Breast epithelium (tissue), 4 donors: ENCODE data around the gene KIAA0753. TPM values are rescaled to one million over a fixed set of nuclear protein-coding genes. Genes with fewer than 3 reads are reported as not detected.

Experiments
- DNase-seq, 2 donors: peaks; one replicate each; pipeline ENCODE4 v3.0.0-alpha.2; 2019; ENCODE audit warnings: low spot score in 2 of 2
- H3K27ac ChIP-seq, 2 donors: fragments of 200-600 bp; sonication (generic) in 1 of 2; one replicate each; pipeline ENCODE4 v1.5.1; 2016 to 2019; ENCODE audit warnings: mild to moderate bottlenecking in 1 of 2
- H3K27me3 ChIP-seq, 2 donors: fragments of 200-600 bp; sonication (generic) in 1 of 2; one replicate each; pipeline versions ENCODE4 v1.5.1 to v1.6.0; 2017 to 2019; ENCODE audit warnings: control low read depth in 1 of 2, mild to moderate bottlenecking in 1 of 2
- H3K36me3 ChIP-seq: fragments of 200-600 bp; one replicate; pipeline ENCODE4 v1.5.1; 2019
- H3K4me1 ChIP-seq, 2 donors: fragments of 200-600 bp; sonication (generic); one replicate each; pipeline ENCODE4 v1.5.1; 2016 to 2019; ENCODE audit warnings: control low read depth in 1 of 2
- H3K4me3 ChIP-seq, 3 donors: fragments of 200-600 bp; sonication (generic); 1 replicate in 2 of 3; 2 replicates in 1 of 3; pipeline ENCODE4 v1.5.1; 2016 to 2019; ENCODE audit warnings: mild to moderate bottlenecking in 3 of 3, moderate library complexity in 2 of 3
- H3K9me3 ChIP-seq, 2 donors: fragments of 200-600 bp; sonication (generic) in 1 of 2; one replicate each; pipeline ENCODE4 v1.5.1; 2016 to 2019; ENCODE audit warnings: control low read depth in 1 of 2
- CTCF ChIP-seq, 3 donors: fragments of 450-650 bp; IDR thresholded peaks; one replicate each; pipeline ENCODE4 v1.5.1; 2016 to 2017; ENCODE audit warnings: antibody characterized with exemption in 3 of 3, mild to moderate bottlenecking in 3 of 3, moderate library complexity in 3 of 3
- POLR2A ChIP-seq: fragments of 450-650 bp; IDR thresholded peaks from one replicate; pipeline ENCODE4 v1.6.1; 2016; ENCODE audit warnings: antibody characterized with exemption, mild to moderate bottlenecking, moderate library complexity
- POLR2AphosphoS5 ChIP-seq, 3 donors: sonication (generic); formaldehyde crosslinking; IDR thresholded peaks; one replicate each; pipeline ENCODE4 v1.6.1; 2017; ENCODE audit warnings: antibody characterized with exemption in 3 of 3
- intact Hi-C: fragments of 100-400 bp; cut with DNase I; formaldehyde crosslinking; loops from one replicate; pipeline ENCODE4 v1.15.1; 2023; ENCODE audit warnings: low total_unique reads
- total RNA-seq, 3 donors: library from RNA; depleted of rRNA; stranded (reverse); fragments of >200 nt; gene quantifications; one replicate each; pipeline ENCODE4 v1.1.0, GENCODE V29; 2016

The KIAA0753 gene
- total RNA-seq, 3 donors from 2014 or later, result 10.1 to 26.5 (median 25.6) TPM

GRCh38 chr17:6588165-6588564, 52.3 kb downstream of the KIAA0753 start:
- intact Hi-C loops, result loop anchor here (2.0 kb wide), 1 partner anchor 55 kb away; no protein-coding TSS in a partner anchor
- TF ChIP-seq POLR2A (no peak), CTCF (IDR thresholded peaks at IDR 0.05) (no peak), POLR2AphosphoS5 (IDR thresholded peaks at IDR 0.05) (no peak)
- H3K4me3 ChIP-seq, result no peak overlapping the region
- no peaks in the 10 kb centered on the region for H3K4me1 ChIP-seq
- peaks cover 10% of the 10 kb centered on the region for H3K36me3 ChIP-seq
- no peak overlapping the region for H3K27ac ChIP-seq
- DNase-seq, result no peak
- H3K27me3 ChIP-seq, result no peaks in the 10 kb centered on the region
- no peaks in the 10 kb centered on the region for H3K9me3 ChIP-seq

GRCh38 chr17:6587310-6587709, 53.2 kb downstream of the KIAA0753 start:
- no peak for DNase-seq
- H3K4me3 ChIP-seq, result no peak overlapping the region
- no peaks in the 10 kb centered on the region for H3K27me3 ChIP-seq
- TF ChIP-seq POLR2A (no peak), POLR2AphosphoS5 (IDR thresholded peaks at IDR 0.05) (no peak), CTCF (IDR thresholded peaks at IDR 0.05) (no peak)
- H3K4me1 ChIP-seq, result no peaks in the 10 kb centered on the region
- intact Hi-C loops, result no loop called here
- H3K36me3 ChIP-seq, result peaks cover 10% of the 10 kb centered on the region
- H3K9me3 ChIP-seq, result no peaks in the 10 kb centered on the region
- H3K27ac ChIP-seq, result no peak overlapping the region

GRCh38 chr17:6583411-6583810, 57.1 kb downstream of the KIAA0753 start:
- Histone ChIP-seq H3K4me3 (no peak overlapping the region), H3K4me1 (no peaks in the 10 kb centered on the region), H3K36me3 (no peaks in the 10 kb centered on the region), H3K27me3 (no peaks in the 10 kb centered on the region), H3K9me3 (no peaks in the 10 kb centered on the region), H3K27ac (no peak overlapping the region)
- TF ChIP-seq POLR2A (no peak), CTCF (IDR thresholded peaks at IDR 0.05) (no peak), POLR2AphosphoS5 (IDR thresholded peaks at IDR 0.05) (no peak)
- DNase-seq, result no peak
- intact Hi-C loops, result no loop called here

- Histone ChIP-seq H3K27me3 (no peaks in the 10 kb centered on the region), H3K4me1 (no peaks in the 10 kb centered on the region), H3K9me3 (no peaks in the 10 kb centered on the region), H3K4me3 (no peak overlapping the region), H3K27ac (no peak overlapping the region), H3K36me3 (no peaks in the 10 kb centered on the region)
- intact Hi-C loops, result no loop called here
- no peak for DNase-seq
- TF ChIP-seq POLR2A (no peak), POLR2AphosphoS5 (IDR thresholded peaks at IDR 0.05) (no peak), CTCF (IDR thresholded peaks at IDR 0.05) (no peak)
Measured at GRCh38 chr17:6580625-6581024, 59.9 kb downstream of the KIAA0753 start.

GRCh38 chr17:6578491-6578890, 62.0 kb downstream of the KIAA0753 start:
- H3K36me3 ChIP-seq, result no peaks in the 10 kb centered on the region
- intact Hi-C loops, result no loop called here

More at GRCh38 chr17:6578491-6578890, 62.0 kb downstream of the KIAA0753 start:
- Histone ChIP-seq H3K27me3 (no peaks in the 10 kb centered on the region), H3K27ac (no peak overlapping the region), H3K4me3 (no peak overlapping the region), H3K4me1 (no peaks in the 10 kb centered on the region), H3K9me3 (no peaks in the 10 kb centered on the region)
- no peak for TF ChIP-seq CTCF (IDR thresholded peaks at IDR 0.05)
- TF ChIP-seq POLR2AphosphoS5 (IDR thresholded peaks at IDR 0.05), result no peak
- TF ChIP-seq POLR2A, result no peak
- DNase-seq, result no peak
